ENCODE measurements around the gene MT1X.

GRCh38 chr16:56702836-56703235 is 20.6 kb downstream of the MT1X start:
- TF ChIP-seq CTCF (IDR thresholded peaks at IDR 0.05; ENCODE audit: borderline replicate concordance, extremely low read depth, low read length, poor library complexity, severe bottlenecking) (no peak), EZH2 (IDR thresholded peaks at IDR 0.05; ENCODE audit: borderline replicate concordance, low read depth, low read length, severe bottlenecking) (no peak)
